ENCODE measurements around the gene PLIN1. TPM values are rescaled to one million over a fixed set of nuclear protein-coding genes. Genes with fewer than 3 reads are reported as not detected.

Gene PLIN1
- polyA plus RNA-seq, 1 donor from 2014 or later, result not detected

DNA sequence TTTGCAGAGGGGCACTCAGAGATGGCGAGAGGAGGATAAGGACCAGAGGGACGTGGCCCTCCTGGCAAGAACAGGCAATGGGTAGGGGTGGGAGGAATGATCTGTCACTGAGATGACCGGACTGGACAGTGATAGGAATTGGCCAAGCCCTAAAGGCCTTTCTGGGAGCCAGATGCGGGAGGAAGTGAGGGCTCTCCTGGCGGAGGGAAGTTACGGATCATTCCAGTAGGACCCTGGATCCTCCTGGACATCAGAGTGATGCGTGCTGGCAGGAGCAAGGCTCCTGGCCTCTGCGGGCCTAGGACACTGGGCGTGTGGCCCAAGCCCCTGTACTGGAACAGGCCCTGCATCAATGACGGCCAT lies 47.3 kb downstream of the PLIN1 start:
- peaks cover 5% of the 10 kb centered on the region for H3K36me3 Mint-ChIP-seq
- peaks cover 0 to 2% (median 0%) of the 10 kb centered on the region in 3 donors for H3K9me3 Mint-ChIP-seq
- H3K27me3 Mint-ChIP-seq, result no peaks in the 10 kb centered on the region
- H3K27ac Mint-ChIP-seq, result no peak overlapping the region
- H3K4me1 Mint-ChIP-seq, result no peaks in the 10 kb centered on the region
- no peak overlapping the region for H3K4me3 Mint-ChIP-seq

DNA sequence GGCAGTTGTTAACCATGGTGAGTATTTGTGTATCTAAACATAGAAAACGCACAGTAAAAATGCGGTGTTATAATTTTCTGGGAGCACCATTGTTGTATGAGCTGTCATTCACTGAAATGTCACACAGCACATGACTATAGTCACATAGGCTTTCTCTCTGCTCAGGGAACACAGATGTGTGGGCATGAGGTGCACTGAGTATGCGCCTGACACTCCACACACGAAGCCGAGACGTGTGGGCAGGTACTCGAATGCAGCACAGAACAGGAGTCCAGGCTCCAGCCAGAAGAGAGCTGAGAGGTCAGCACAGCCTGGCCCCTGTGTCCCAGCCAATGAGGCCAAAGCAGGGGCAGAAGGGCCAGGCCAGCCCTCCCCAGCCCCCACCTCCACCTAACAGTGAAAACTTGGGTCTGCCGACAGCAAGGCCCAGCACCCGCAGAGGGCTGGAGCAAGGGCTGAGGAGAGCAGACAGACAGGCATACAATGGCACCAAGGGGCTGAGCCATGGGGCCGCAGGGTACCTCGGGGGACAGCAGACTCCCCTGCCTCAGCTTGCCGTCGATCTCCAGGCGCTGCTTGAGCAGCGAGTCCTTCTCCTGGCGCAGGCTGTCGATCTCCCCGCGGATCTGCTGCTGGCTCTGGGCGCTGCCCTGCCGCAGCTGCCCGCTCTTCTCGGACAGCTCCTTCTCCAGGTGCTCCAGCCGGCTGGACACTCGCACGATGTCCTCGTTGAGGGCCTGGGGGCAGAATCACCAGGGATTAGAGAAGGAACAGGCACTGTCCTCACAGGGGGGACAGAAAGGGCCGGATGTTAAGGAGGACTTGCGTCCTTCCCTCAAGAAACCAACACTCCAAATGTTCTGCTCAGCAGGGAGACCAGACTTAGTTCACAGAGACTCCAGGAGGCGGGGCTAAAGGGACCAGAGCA lies 47.9 kb downstream of the PLIN1 start:
- Mint-ChIP-seq H3K4me3 (no peak overlapping the region), H3K36me3 (peaks cover 5% of the 10 kb centered on the region), H3K27me3 (no peaks in the 10 kb centered on the region), H3K9me3 (peaks cover 0 to 2% (median 0%) of the 10 kb centered on the region in 3 donors), H3K4me1 (no peaks in the 10 kb centered on the region), H3K27ac (no peak overlapping the region)

DNA sequence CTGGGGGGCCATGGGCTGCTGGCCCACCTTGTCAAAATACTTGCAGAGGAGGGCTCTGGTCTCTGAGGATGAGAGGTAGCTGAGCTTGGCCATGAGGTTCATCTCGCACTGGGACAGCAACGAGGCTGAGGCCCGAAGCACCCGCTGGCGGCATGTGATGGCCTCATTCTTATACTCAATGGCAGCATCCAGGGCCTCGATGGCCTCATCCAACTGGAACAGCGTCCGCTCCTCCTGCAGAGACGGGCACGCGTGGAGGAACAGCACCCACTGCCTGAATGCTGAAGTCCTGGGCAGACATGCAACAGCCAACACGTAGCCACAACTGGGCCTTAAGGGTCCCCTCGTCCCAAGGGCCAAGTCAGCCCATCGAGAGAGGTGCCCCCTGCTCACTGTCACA lies 48.9 kb downstream of the PLIN1 start:
- Mint-ChIP-seq H3K9me3 (peaks cover 0 to under 1% (median 0%) of the 10 kb centered on the region in 3 donors), H3K4me1 (no peaks in the 10 kb centered on the region), H3K36me3 (peaks cover 5% of the 10 kb centered on the region), H3K27me3 (no peaks in the 10 kb centered on the region), H3K4me3 (no peak overlapping the region), H3K27ac (no peak overlapping the region)

DNA sequence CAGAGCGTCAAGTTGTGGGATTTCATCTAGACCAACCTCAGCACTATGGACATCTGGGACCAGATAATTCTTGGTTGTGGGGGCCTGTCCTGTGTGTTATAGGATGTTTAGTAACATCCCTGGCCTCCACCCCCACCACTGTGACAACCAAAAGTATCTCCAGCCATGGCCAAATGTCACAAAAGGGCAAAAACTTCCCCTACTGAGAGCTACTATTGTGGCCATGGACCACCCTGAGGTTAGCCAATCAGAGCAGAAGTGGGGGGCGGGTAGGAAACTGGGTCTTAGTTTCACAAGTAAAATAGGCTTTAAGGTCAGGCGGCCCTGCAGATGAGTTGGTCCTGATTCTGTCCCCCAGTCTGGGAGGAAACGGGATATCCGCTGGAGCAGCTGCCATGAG lies 49.3 kb downstream of the PLIN1 start:
- H3K36me3 Mint-ChIP-seq, result peaks cover 5% of the 10 kb centered on the region
- H3K9me3 Mint-ChIP-seq, result no peaks in the 10 kb centered on the region
- H3K27me3 Mint-ChIP-seq, result no peaks in the 10 kb centered on the region
- H3K4me3 Mint-ChIP-seq, result no peak overlapping the region
- H3K4me1 Mint-ChIP-seq, result no peaks in the 10 kb centered on the region
- no peak overlapping the region for H3K27ac Mint-ChIP-seq

DNA sequence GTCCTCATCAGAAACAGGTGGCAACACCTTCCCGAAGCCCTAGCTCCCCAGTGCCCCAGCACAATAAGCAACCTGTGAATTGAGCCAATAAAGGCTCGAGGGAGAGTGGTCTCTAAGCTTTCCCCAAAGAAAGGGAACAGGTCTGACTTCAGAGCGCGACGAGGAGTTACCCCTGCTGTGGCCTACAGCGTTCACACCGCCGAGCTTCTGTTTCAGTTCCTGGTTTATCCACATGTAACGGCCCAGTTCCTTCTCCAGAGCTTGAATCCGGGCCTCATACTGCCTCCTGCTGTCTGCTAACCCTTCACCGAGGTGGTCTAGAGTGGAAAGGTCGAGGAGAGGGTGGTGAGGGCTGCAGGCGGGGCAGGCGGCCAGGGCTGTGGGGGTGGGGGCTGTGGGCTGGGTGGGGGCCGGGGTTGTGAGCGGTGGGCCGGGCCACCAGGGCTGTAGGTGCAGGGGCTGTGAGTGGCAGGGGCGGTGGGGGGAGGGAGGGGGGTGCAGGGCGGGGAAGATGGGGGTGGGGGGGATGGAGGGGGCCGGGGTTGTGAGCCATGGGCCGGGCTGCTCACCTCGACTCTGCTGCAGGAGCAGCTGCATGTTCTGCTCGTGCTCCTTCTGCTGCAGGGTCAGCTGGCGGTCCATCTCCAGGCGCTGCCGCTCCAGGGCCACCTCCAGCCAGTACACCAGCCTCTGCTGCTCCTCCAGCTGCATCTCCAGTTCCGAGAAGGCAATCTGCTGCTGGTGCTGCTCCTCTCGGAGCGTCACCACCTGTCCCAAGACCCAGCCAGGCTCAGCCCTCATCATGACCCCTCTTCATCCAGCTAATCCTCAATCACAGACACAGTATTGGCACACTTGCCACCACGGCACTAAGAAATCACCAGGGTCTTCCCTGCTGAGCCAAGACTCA lies 50.1 kb downstream of the PLIN1 start:
- H3K4me3 Mint-ChIP-seq, result no peak overlapping the region
- H3K36me3 Mint-ChIP-seq, result peaks cover 5% of the 10 kb centered on the region
- no peak overlapping the region for H3K27ac Mint-ChIP-seq
- no peaks in the 10 kb centered on the region for H3K27me3 Mint-ChIP-seq
- no peaks in the 10 kb centered on the region for H3K9me3 Mint-ChIP-seq
- H3K4me1 Mint-ChIP-seq, result no peaks in the 10 kb centered on the region

DNA sequence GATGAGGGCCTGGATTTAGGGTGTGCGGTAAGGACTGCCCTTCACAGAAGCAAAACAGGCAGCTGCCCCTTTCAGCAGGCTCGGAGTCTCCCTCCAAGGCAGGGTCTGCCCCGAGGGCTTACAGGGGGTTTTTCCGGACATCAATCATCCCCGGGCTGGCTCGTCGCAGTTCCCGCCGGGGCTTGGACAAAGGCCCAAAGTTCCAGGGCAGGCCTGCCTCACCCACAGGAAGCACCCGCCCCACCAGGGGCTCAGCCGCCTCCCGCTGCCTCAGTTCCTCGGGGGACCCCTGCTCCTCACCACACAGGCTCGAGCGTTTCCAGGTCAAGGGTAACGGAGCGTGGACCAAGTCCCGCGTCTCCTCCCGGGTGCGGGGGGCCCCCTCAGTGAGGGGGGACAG lies 50.9 kb downstream of the PLIN1 start:
- H3K27me3 Mint-ChIP-seq, result no peaks in the 10 kb centered on the region
- no peaks in the 10 kb centered on the region for H3K9me3 Mint-ChIP-seq
- H3K36me3 Mint-ChIP-seq, result peaks cover 5% of the 10 kb centered on the region
- no peaks in the 10 kb centered on the region for H3K4me1 Mint-ChIP-seq
- no peak overlapping the region for H3K27ac Mint-ChIP-seq
- no peak overlapping the region for H3K4me3 Mint-ChIP-seq

DNA sequence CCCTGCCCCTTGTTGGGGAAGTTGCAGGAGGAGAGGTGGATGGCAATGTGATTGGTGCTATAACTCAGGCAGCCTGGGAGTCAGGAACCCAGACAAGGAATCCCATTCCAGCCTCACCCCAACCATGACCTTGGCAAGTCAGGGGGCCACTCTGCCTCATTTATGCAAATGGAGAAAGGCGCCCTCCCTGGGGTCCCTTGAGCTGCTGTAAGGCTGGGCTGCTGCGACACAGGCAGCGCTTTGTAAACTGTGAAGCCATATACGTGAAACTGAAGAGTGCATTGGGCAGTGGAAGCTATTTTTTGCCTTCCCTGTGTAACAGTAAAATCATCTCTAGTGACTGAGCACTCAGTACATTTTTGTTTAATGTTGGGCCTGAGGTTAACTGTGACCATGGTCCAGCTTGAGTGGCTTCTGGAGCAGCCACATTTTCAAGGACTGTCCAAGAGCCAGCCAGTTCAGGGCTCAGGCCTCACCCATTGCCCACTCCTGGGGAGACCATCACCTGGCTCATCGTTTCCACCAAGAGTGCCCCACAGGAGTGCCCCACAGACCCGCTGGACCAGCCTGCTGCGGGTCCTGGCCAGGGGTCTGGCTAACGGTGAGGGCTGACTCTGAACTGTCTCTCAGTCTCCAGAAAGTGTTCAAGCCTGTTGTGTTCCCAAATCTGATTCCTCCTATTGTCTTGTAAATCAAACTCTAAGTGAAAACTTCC lies 51.8 kb downstream of the PLIN1 start:
- H3K9me3 Mint-ChIP-seq, result no peaks in the 10 kb centered on the region
- no peaks in the 10 kb centered on the region for H3K4me1 Mint-ChIP-seq
- H3K27me3 Mint-ChIP-seq, result no peaks in the 10 kb centered on the region
- H3K36me3 Mint-ChIP-seq, result peaks cover 5% of the 10 kb centered on the region
- H3K27ac Mint-ChIP-seq, result no peak overlapping the region
- no peak overlapping the region for H3K4me3 Mint-ChIP-seq

DNA sequence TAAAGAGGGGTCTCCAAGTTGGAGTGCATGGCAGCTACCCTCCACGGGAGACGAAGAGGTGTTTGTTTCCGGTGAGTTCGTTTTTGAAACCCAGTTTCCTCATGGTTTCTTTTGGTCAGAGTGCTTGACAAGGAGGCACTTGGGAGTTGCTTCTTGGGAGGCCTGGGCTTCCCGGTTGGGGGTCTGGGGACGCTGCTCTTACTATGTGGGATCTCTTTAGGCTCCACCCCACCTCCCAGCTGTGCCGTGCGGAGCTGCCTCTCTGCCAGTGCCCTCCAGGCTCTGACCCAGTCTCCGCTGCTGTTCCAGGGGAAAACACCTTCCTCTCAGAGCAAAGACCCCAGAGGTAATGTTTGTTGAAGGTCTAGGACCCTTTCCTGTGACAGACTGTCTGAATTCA lies 53.5 kb downstream of the PLIN1 start:
- Mint-ChIP-seq H3K27ac (no peak overlapping the region), H3K4me1 (no peaks in the 10 kb centered on the region), H3K9me3 (no peaks in the 10 kb centered on the region), H3K36me3 (peaks cover 5% of the 10 kb centered on the region), H3K4me3 (no peak overlapping the region), H3K27me3 (no peaks in the 10 kb centered on the region)

DNA sequence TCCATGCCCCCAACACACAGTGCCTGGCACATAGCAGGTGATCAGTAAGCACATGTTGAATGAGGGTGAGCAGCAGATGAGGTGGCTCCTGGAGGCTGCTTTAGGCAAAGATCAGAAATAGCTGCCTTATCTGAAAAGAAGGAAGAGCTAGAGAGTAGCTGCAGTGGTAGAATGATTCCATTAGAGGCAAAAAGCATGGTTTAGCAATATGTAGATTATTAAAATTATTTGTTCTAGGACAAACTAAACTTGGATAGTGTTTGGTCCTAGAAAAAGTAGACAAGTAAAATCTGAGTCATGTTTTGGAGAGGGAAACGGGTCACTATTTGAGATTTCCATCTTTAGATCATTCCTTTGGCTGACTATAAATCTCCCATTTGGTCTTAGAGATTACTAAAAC lies 56.0 kb downstream of the PLIN1 start:
- Mint-ChIP-seq H3K4me3 (no peak overlapping the region), H3K27ac (no peak overlapping the region), H3K27me3 (no peaks in the 10 kb centered on the region), H3K9me3 (no peaks in the 10 kb centered on the region), H3K36me3 (no peaks in the 10 kb centered on the region), H3K4me1 (no peaks in the 10 kb centered on the region)

DNA sequence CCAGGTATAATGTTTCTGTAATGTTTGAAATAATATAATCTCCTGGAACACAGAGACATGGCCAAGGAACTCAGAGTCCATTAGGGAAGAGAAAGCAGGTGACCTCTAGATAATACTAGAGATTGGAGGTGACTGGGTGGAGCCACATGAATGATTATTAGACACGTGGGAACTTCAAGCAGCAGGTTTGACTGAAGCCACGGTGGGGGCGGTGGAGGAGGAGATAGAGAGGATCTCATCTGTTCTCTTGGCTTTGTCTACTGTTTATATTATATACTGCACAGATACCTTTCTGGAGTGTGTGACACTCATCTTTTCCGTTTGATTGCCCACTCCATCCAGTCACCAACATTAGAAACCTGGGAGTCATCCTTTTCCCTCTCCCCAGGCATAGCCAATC lies 57.6 kb downstream of the PLIN1 start:
- H3K9me3 Mint-ChIP-seq, result no peaks in the 10 kb centered on the region
- no peak overlapping the region for H3K27ac Mint-ChIP-seq
- no peaks in the 10 kb centered on the region for H3K27me3 Mint-ChIP-seq
- no peak overlapping the region for H3K4me3 Mint-ChIP-seq
- H3K4me1 Mint-ChIP-seq, result no peaks in the 10 kb centered on the region
- peaks cover 3% of the 10 kb centered on the region for H3K36me3 Mint-ChIP-seq

DNA sequence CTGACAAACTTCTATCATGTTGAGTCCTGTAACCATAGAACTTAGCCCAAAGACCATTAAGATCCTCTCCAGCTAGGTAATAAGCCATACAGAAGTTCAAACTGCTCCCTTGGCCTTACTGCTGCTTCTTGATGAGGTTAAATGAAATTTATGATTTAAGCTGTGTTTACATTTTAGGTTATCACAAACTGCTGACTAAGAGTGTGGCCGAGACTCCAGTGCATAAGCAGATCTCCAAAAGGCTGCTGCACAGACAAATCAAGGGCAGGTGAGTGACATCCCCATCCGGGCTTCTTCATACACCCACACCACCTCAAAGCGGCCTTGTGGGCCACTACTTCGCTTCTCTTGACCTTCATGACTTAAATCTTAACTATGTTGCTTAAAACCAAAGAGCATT lies 62.9 kb downstream of the PLIN1 start:
- no peak overlapping the region for H3K27ac Mint-ChIP-seq

DNA sequence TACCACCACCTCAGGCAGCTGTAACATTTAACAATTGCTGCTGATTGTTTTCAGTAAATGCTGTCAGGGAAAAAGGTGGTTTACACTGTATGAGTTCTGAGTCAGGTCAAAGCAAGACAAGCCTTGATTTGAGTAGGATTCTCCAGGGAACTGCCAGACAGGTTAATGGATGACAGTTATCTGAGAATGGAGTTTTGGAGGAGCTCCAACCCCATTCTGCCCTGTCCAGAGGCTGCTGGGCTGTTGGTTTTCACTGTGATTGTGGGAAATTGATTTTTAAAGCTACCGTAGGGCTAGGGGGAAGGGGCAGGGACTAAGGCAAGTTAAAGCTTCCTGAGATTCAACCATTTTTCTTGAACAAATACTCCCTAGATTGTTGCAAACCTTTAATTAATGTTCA lies 64.0 kb downstream of the PLIN1 start:
- Mint-ChIP-seq H3K27me3 (no peaks in the 10 kb centered on the region), H3K27ac (no peak overlapping the region), H3K4me3 (no peak overlapping the region), H3K4me1 (no peaks in the 10 kb centered on the region), H3K9me3 (peaks cover 0 to 24% (median 10%) of the 10 kb centered on the region in 3 donors), H3K36me3 (peaks cover 6% of the 10 kb centered on the region)

More for the DNA sequence above, 62.9 kb downstream of the PLIN1 start:
- Mint-ChIP-seq H3K4me1 (no peaks in the 10 kb centered on the region), H3K4me3 (no peak overlapping the region), H3K9me3 (peaks cover 0 to 21% (median 10%) of the 10 kb centered on the region in 3 donors), H3K27me3 (no peaks in the 10 kb centered on the region), H3K36me3 (peaks cover 6% of the 10 kb centered on the region)
